NCI-H1092 (cell line): Measurements from ENCODE around the gene SHROOM3.

Experiments
- DNase-seq: peaks from one replicate; lab custom pipeline; 2025; lab: John Stamatoyannopoulos, UW

Gene SHROOM3

GRCh38 chr4:76821641-76822040, 386.6 kb downstream of the SHROOM3 start:
- no peak for DNase-seq

GRCh38 chr4:76822303-76822702, 387.3 kb downstream of the SHROOM3 start:
- no peak for DNase-seq

- DNase-seq: no peak
These were observed 388.5 kb downstream of the SHROOM3 start for GRCh38 chr4:76823495-76823894.

GRCh38 chr4:76830612-76830963, 395.6 kb downstream of the SHROOM3 start:
- DNase-seq: no peak

GRCh38 chr4:76830964-76831703, 396.1 kb downstream of the SHROOM3 start:
- no peak for DNase-seq

- DNase-seq: no peak
These were observed 396.8 kb downstream of the SHROOM3 start for GRCh38 chr4:76831711-76832373.
